Panc1 (cell line): ENCODE results near the gene PDXDC1. TPM values are rescaled to one million over a fixed set of nuclear protein-coding genes. Genes with fewer than 3 reads are reported as not detected.
"Not testable (repeated sequence)": the region's sequence is repeated elsewhere in the genome, so short reads cannot be mapped to it uniquely, and the experiment has no call there.

Experiments
- ATAC-seq: fragments of 200-7000 bp; cut with Tn5 transposase; 2 replicates; pipeline ENCODE4 v1.9.1; 2020; ENCODE audit warnings: mild to moderate bottlenecking, moderate library complexity
- BruUV-seq: library from RNA; stranded (reverse); fragments of 400-500 nt; replicated peaks from 2 replicates; lab custom pipeline; 2021; lab: Mats Ljungman, UMichigan
- CTCF ChIA-PET: fragments of 300-600 bp; sonication (Branson Sonifier 250); formaldehyde crosslinking; loops from one replicate; lab custom pipeline; 2022; ENCODE audit warnings: antibody characterized with exemption; lab: Charles Lee
- POLR2A ChIA-PET: fragments of 300-600 bp; sonication (Branson Sonifier 250); formaldehyde crosslinking; loops from one replicate; lab custom pipeline; 2022; ENCODE audit warnings: antibody characterized with exemption; lab: Charles Lee
- DNase-seq: peaks from one replicate; pipeline ENCODE4 v3.0.0-alpha.2; 2010; ENCODE audit warnings: low read depth, low spot score
- H3K27ac ChIP-seq: 2 replicates; pipeline ENCODE4 v1.5.1; 2011; ENCODE audit warnings: mild to moderate bottlenecking, low read length, inconsistent platforms
- H3K27me3 ChIP-seq: fragments of 200-500 bp; sonication (Bioruptor generic); 2 replicates; pipeline ENCODE4 v1.6.0; 2014; ENCODE audit warnings: low read length, inconsistent platforms; ENCODE audit not compliant: control insufficient read depth, insufficient read depth
- H3K36me3 ChIP-seq: fragments of 200-500 bp; sonication (Bioruptor generic); 2 replicates; pipeline ENCODE4 v1.5.1; 2014; ENCODE audit warnings: inconsistent platforms, mild to moderate bottlenecking, low read length, moderate library complexity; ENCODE audit not compliant: control insufficient read depth, insufficient read depth
- H3K4me1 ChIP-seq: 2 replicates; pipeline ENCODE4 v1.5.1; 2011; ENCODE audit warnings: inconsistent platforms, mild to moderate bottlenecking, low read length, moderate library complexity; ENCODE audit not compliant: control insufficient read depth, insufficient read depth
- H3K4me3 ChIP-seq, 2 experiments: 2 replicates each; pipeline ENCODE4 v1.5.1; 2011 to 2012; ENCODE audit warnings: low read depth in 2 of 2, low read length in 2 of 2, mild to moderate bottlenecking in 2 of 2, inconsistent platforms in 1 of 2, moderate library complexity in 1 of 2
- H3K9me3 ChIP-seq: fragments of 200-500 bp; sonication (Bioruptor generic); 2 replicates; pipeline ENCODE4 v1.5.1; 2014; ENCODE audit warnings: low read depth, mild to moderate bottlenecking, inconsistent platforms, low read length, moderate library complexity; ENCODE audit not compliant: control insufficient read depth, insufficient read depth
- in situ Hi-C: cut with HindIII; loops from 2 replicates; pipeline ENCODE4 v1.10.0; 2016; ENCODE audit warnings: low sequenced_read_pairs, low pct_unique_long_range_greater_than_20kb
- intact Hi-C: fragments of 100-400 bp; cut with micrococcal nuclease; formaldehyde crosslinking; loops from one replicate; pipeline ENCODE4 v1.10.0; 2022; ENCODE audit not compliant: unreplicated experiment
- total RNA-seq: library from RNA; stranded (reverse); gene quantifications from one replicate; pipeline ENCODE4 v1.2.1, GENCODE V29; 2021; ENCODE audit not compliant: unreplicated experiment

The PDXDC1 gene
- total RNA-seq, 1 experiment from 2014 or later = 103 TPM

GRCh38 chr16:14981234-14981633, 6.4 kb downstream of the PDXDC1 start:
- H3K4me3 ChIP-seq, intact Hi-C loops, in situ Hi-C loops, CTCF ChIA-PET, H3K4me1 ChIP-seq, POLR2A ChIA-PET, H3K9me3 ChIP-seq, BruUV-seq, H3K36me3 ChIP-seq, DNase-seq, H3K27me3 ChIP-seq, ATAC-seq, H3K27ac ChIP-seq: not testable (repeated sequence)

DNA sequence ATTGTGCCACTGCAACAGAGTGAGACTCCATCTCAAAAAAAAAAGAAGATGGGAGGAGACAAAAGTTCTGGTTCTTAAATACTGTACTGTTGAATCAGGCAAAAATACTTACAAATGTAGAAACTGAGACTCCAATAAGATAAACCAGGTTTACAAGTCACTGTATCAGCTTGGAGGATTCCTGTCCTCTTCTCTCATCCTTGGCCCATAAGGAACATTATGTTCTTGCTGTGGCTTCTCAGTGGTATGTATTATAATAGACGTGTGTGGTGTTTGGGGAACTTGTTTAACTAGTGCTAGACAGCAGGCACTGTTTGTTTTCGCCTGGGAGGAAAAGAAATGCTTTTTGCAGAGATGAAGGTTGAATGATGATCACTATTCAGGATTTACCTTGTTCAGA, 7.7 kb downstream of the PDXDC1 start:
- H3K4me3 ChIP-seq, DNase-seq, H3K4me1 ChIP-seq, intact Hi-C loops, H3K36me3 ChIP-seq, H3K27me3 ChIP-seq, CTCF ChIA-PET, in situ Hi-C loops, BruUV-seq, ATAC-seq, POLR2A ChIA-PET, H3K27ac ChIP-seq, H3K9me3 ChIP-seq: not testable (repeated sequence)

GRCh38 chr16:14988092-14988491, 13.3 kb downstream of the PDXDC1 start:
- H3K4me3 ChIP-seq, DNase-seq, H3K9me3 ChIP-seq, in situ Hi-C loops, CTCF ChIA-PET, H3K27ac ChIP-seq, POLR2A ChIA-PET, BruUV-seq, H3K27me3 ChIP-seq, ATAC-seq, H3K36me3 ChIP-seq, H3K4me1 ChIP-seq, intact Hi-C loops: not testable (repeated sequence)

DNA sequence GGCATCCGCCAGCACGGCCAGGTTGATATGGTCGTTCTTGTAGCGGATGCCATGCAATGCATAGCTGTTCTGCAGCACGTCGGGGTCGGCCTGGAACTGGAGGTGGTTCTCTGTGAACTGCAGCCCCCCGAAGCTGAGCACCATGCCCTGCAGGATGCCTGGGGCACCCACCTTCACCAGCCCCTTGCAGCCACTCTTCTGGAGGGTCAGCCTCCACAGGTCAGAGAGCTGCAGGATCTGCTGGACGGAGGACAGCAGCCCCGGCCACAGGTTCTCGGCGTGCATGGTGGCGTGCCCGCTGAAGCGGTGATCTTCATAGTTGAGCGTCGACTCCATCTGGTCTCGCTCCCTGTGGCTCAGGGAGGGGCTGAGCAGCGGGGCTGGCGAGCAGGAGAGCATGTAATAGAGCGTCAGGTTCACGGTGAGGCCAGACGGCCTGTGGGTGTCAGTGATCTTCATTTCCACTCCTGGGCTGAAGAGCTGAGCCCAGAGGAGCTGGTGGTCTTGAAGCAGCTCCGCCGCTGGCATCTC, 13.9 kb downstream of the PDXDC1 start:
- H3K27me3 ChIP-seq, H3K4me3 ChIP-seq, CTCF ChIA-PET, BruUV-seq, H3K27ac ChIP-seq, H3K4me1 ChIP-seq, DNase-seq, H3K9me3 ChIP-seq, intact Hi-C loops, H3K36me3 ChIP-seq, POLR2A ChIA-PET, in situ Hi-C loops: not testable (repeated sequence)
- ATAC-seq = 0 out of 2 replicates have a peak, but pooled peaks have one; percentile 14

- POLR2A ChIA-PET, H3K4me3 ChIP-seq, H3K9me3 ChIP-seq, DNase-seq, H3K27ac ChIP-seq, H3K4me1 ChIP-seq, in situ Hi-C loops, CTCF ChIA-PET, intact Hi-C loops, H3K27me3 ChIP-seq, H3K36me3 ChIP-seq, BruUV-seq: not testable (repeated sequence)
- ATAC-seq = peak; percentile 44
Measured at GRCh38 chr16:14989291-14990281, 14.8 kb downstream of the PDXDC1 start.

DNA sequence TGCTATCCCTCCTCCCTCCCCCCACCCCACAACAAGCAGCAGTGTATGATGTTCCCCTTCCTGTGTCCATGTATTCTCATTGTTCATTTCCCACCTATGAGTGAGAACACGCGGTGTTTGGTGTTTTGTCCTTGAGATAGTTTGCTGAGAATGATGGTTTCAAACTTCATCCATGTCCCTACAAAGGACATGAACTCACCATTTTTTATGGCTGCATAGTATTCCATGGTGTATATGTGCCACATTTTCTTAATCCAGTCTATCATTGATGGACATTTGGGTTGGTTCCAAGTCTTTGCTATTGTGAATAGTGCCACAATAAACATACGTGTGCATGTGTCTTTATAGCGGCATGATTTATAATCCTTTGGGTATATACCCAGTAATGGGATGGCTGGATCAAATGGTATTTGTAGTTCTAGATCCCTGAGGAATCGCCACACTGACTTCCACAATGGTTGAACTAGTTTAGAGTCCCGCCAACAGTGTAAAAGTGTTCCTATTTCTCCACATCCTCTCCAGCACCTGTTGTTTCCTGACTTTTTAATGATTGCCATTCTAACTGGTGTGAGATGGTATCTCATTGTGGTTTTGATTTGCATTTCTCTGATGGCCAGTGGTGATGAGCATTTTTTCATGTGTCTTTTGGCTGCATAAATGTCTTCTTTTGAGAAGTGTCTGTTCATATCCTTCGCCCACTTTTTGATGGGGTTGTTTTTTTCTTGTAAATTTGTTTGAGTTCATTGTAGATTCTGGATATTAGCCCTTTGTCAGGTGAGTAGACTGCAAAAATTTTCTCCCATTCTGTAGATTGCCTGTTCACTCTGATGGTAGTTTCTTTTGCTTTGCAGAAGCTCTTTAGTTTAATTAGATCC, 18.7 kb downstream of the PDXDC1 start:
- ATAC-seq, POLR2A ChIA-PET, BruUV-seq, in situ Hi-C loops, H3K4me1 ChIP-seq, DNase-seq, H3K9me3 ChIP-seq, H3K36me3 ChIP-seq, CTCF ChIA-PET, H3K27ac ChIP-seq, H3K27me3 ChIP-seq, intact Hi-C loops, H3K4me3 ChIP-seq: not testable (repeated sequence)

- CTCF ChIA-PET, intact Hi-C loops, H3K36me3 ChIP-seq, H3K4me3 ChIP-seq, H3K9me3 ChIP-seq, BruUV-seq, H3K27ac ChIP-seq, H3K4me1 ChIP-seq, in situ Hi-C loops, DNase-seq, POLR2A ChIA-PET, H3K27me3 ChIP-seq: not testable (repeated sequence)
- ATAC-seq = peak; percentile 79
Measured at GRCh38 chr16:14996702-14997101, 21.9 kb downstream of the PDXDC1 start.
